HL-60/S4 treated with retinoic acid at 250 ng/mL for 4 days and 3 days (cell line): ENCODE data around the gene NT5C.

Experiments used
- in situ Hi-C: fragments of 300-500 bp; cut with MboI; formaldehyde crosslinking; loops from 2 replicates; pipeline ENCODE4 v1.7.0; 2022; ENCODE audit warnings: low sequenced_read_pairs

NT5C gene

GRCh38 chr17:75094871-75095399 lies 36.6 kb downstream of the NT5C start:
- in situ Hi-C loops: no loop called here

GRCh38 chr17:75093548-75094158 lies 37.9 kb downstream of the NT5C start:
- in situ Hi-C loops: no loop called here

- in situ Hi-C loops: no loop called here
Measured at GRCh38 chr17:75091855-75092327, 39.7 kb downstream of the NT5C start.

GRCh38 chr17:75090871-75091854 lies 40.4 kb downstream of the NT5C start:
- in situ Hi-C loops: no loop called here

GRCh38 chr17:75088465-75089417 lies 42.8 kb downstream of the NT5C start:
- in situ Hi-C loops: no loop called here

GRCh38 chr17:75087558-75088453 lies 43.7 kb downstream of the NT5C start, which contains the start of gene SLC16A5:
SLC16A5 (plus strand) TSS chr17:75087954; CDS start chr17:75093637, 5,683 bp downstream.
- in situ Hi-C loops: no loop called here

GRCh38 chr17:75087182-75087557 lies 44.4 kb downstream of the NT5C start:
- in situ Hi-C loops: no loop called here

GRCh38 chr17:75086496-75087181 lies 44.9 kb downstream of the NT5C start:
- in situ Hi-C loops: no loop called here

GRCh38 chr17:75084039-75084660 lies 47.4 kb downstream of the NT5C start:
- in situ Hi-C loops: no loop called here

- in situ Hi-C loops: no loop called here
Measured at GRCh38 chr17:75082683-75083082, 48.9 kb downstream of the NT5C start.

- in situ Hi-C loops: no loop called here
Measured at GRCh38 chr17:75081611-75082540, 49.7 kb downstream of the NT5C start.
